HEK293 (cell line): Measurements from ENCODE around the gene CSNK2A3.

Experiments
- CTCF ChIA-PET: fragments of 350-600 bp; formaldehyde crosslinking; extraction: SDS; loops from one replicate; lab custom pipeline; 2021; ENCODE audit warnings: antibody characterized with exemption; lab: Yijun Ruan, JAX
- POLR2A ChIA-PET: fragments of 300-600 bp; formaldehyde crosslinking; extraction: SDS; loops from one replicate; lab custom pipeline; 2020; ENCODE audit warnings: antibody characterized with exemption, inconsistent platforms; lab: Yijun Ruan, JAX
- H3K27ac ChIP-seq: fragments of 200-500 bp; sonication (Bioruptor generic); 2 replicates; pipeline ENCODE4 v1.5.1; 2014; ENCODE audit warnings: low read depth, low read length, control low read depth, inconsistent platforms; ENCODE audit errors: extremely low read depth
- H3K36me3 ChIP-seq, 2 experiments: fragments of 200-500 bp in 1 of 2; sonication (Bioruptor generic) in 1 of 2; 1 replicate in 1 of 2; 2 replicates in 1 of 2; pipeline ENCODE4 v1.5.1; 2014 to 2017; ENCODE audit warnings: inconsistent platforms in 2 of 2, low read length in 2 of 2; ENCODE audit not compliant: control insufficient read depth in 2 of 2, insufficient read depth in 1 of 2
- H3K4me1 ChIP-seq: fragments of 200-500 bp; sonication (Bioruptor generic); 2 replicates; pipeline ENCODE4 v1.5.1; 2014; ENCODE audit warnings: mild to moderate bottlenecking, low read length, inconsistent platforms; ENCODE audit not compliant: control insufficient read depth, insufficient read depth
- H3K4me3 ChIP-seq: 2 replicates; pipeline ENCODE4 v1.5.1; 2011; ENCODE audit warnings: low read depth, mild to moderate bottlenecking, control low read depth, low read length, moderate library complexity
- H3K9me3 ChIP-seq: fragments of 200-500 bp; sonication (Bioruptor generic); 2 replicates; pipeline ENCODE4 v1.5.1; 2014; ENCODE audit warnings: low read depth, low read length, inconsistent platforms; ENCODE audit not compliant: control insufficient read depth, insufficient read depth
- BCL11A ChIP-seq: fragments of 450-650 bp; formaldehyde crosslinking; IDR thresholded peaks from 2 replicates; pipeline ENCODE4 v1.5.1; 2016; ENCODE audit warnings: low read depth, missing biosample characterization, missing genetic modification characterization
- BCL11B ChIP-seq: fragments of 450-650 bp; formaldehyde crosslinking; IDR thresholded peaks from 2 replicates; pipeline ENCODE4 v1.5.1; 2016; ENCODE audit warnings: low read depth, missing biosample characterization, missing genetic modification characterization
- EGR2 ChIP-seq: fragments of 450-650 bp; formaldehyde crosslinking; IDR thresholded peaks from 2 replicates; pipeline ENCODE4 v1.5.1; 2016; ENCODE audit warnings: low read depth, missing biosample characterization, missing genetic modification characterization
- ZBTB11 ChIP-seq: fragments of 450-650 bp; formaldehyde crosslinking; conservative IDR thresholded peaks from 2 replicates; pipeline ENCODE4 v1.5.1; 2016; ENCODE audit warnings: low read depth, missing biosample characterization, missing genetic modification characterization
- ZNF10 ChIP-seq: fragments of 450-650 bp; formaldehyde crosslinking; IDR thresholded peaks from 2 replicates; pipeline ENCODE4 v1.5.1; 2017; ENCODE audit warnings: missing biosample characterization, missing genetic modification characterization
- ZNF335 ChIP-seq: fragments of 450-650 bp; formaldehyde crosslinking; conservative IDR thresholded peaks from 2 replicates; pipeline ENCODE4 v1.5.1; 2016; ENCODE audit warnings: missing biosample characterization, missing genetic modification characterization
- ZNF350 ChIP-seq: fragments of 450-650 bp; formaldehyde crosslinking; IDR thresholded peaks from 2 replicates; pipeline ENCODE4 v1.5.0; 2017; ENCODE audit warnings: missing biosample characterization, mild to moderate bottlenecking, missing genetic modification characterization
- ZNF366 ChIP-seq: fragments of 450-650 bp; formaldehyde crosslinking; conservative IDR thresholded peaks from 2 replicates; pipeline ENCODE4 v1.5.1; 2016; ENCODE audit warnings: missing biosample characterization, missing genetic modification characterization
- ZNF37A ChIP-seq: fragments of 450-650 bp; IDR thresholded peaks from 2 replicates; pipeline ENCODE4 v1.5.1; 2018; ENCODE audit warnings: missing biosample characterization, missing genetic modification characterization
- ZNF394 ChIP-seq: fragments of 450-650 bp; formaldehyde crosslinking; IDR thresholded peaks from 2 replicates; pipeline ENCODE4 v1.5.1; 2016; ENCODE audit warnings: missing biosample characterization, missing genetic modification characterization, mild to moderate bottlenecking, moderate library complexity, borderline replicate concordance
- ZNF416 ChIP-seq: fragments of 450-650 bp; formaldehyde crosslinking; IDR thresholded peaks from 2 replicates; pipeline ENCODE4 v1.5.1; 2016; ENCODE audit warnings: missing biosample characterization, missing genetic modification characterization
- ZNF555 ChIP-seq: fragments of 450-650 bp; formaldehyde crosslinking; conservative IDR thresholded peaks from 2 replicates; pipeline ENCODE4 v1.5.1; 2017; ENCODE audit warnings: missing biosample characterization, mild to moderate bottlenecking, missing genetic modification characterization, inconsistent platforms
- ZNF596 ChIP-seq: fragments of 450-650 bp; IDR thresholded peaks from 2 replicates; pipeline ENCODE4 v1.5.0; 2018; ENCODE audit warnings: missing biosample characterization, mild to moderate bottlenecking, missing genetic modification characterization, moderate library complexity
- ZNF626 ChIP-seq: fragments of 450-650 bp; sonication (Bioruptor Pico); formaldehyde crosslinking; IDR thresholded peaks from 2 replicates; pipeline ENCODE4 v1.5.1; 2018; ENCODE audit warnings: missing biosample characterization, missing genetic modification characterization, inconsistent platforms
- ZNF654 ChIP-seq: fragments of 450-650 bp; formaldehyde crosslinking; IDR thresholded peaks from 2 replicates; pipeline ENCODE4 v1.5.1; 2016; ENCODE audit warnings: low read depth, missing biosample characterization, missing genetic modification characterization
- ZNF677 ChIP-seq: fragments of 450-650 bp; IDR thresholded peaks from 2 replicates; pipeline ENCODE4 v1.5.0; 2018; ENCODE audit warnings: missing biosample characterization, mild to moderate bottlenecking, missing genetic modification characterization, moderate library complexity
- ZXDB ChIP-seq: fragments of 450-650 bp; formaldehyde crosslinking; IDR thresholded peaks from 2 replicates; pipeline ENCODE4 v1.5.1; 2016; ENCODE audit warnings: missing biosample characterization, missing genetic modification characterization
- TF ChIP-seq, protein P1 (sequence below): fragments of 450-650 bp; formaldehyde crosslinking; conservative IDR thresholded peaks from 2 replicates; pipeline ENCODE4 v1.5.1; 2016; ENCODE audit warnings: low read depth, missing biosample characterization, missing genetic modification characterization
- TF ChIP-seq, protein P2 (sequence below): fragments of 450-650 bp; formaldehyde crosslinking; IDR thresholded peaks from 2 replicates; pipeline ENCODE4 v1.5.1; 2017; ENCODE audit warnings: missing biosample characterization, mild to moderate bottlenecking, missing genetic modification characterization, moderate library complexity
- TF ChIP-seq, protein P3 (sequence below): fragments of 450-650 bp; formaldehyde crosslinking; IDR thresholded peaks from 2 replicates; pipeline ENCODE4 v1.5.1; 2016; ENCODE audit warnings: missing biosample characterization, missing genetic modification characterization, low read depth

CSNK2A3 gene

GRCh38 chr11:11372461-11372860, 19.4 kb upstream of the CSNK2A3 start (continued):
- TF ChIP-seq ZBTB11 (no peak), EGR2 (tag by site-specific recombination) (no peak)
- TF ChIP-seq, all 188 proteins: peak for 0

DNA sequence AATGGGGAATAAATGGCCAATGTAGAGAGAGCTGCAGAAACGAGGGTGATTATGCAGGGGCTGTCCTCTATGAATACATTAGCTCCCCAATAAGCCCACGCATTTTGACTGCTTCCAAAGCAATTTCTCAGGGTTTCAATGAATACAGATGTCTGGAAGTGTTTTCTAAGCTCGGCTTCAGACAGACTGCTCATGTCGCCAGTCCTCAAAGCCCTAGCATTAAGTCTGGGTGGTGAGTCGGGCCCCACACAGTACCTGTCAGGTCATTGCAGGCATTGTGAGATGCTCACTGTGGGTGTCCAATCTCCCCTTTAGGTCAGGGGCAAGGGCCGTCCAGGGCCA, 17.9 kb upstream of the CSNK2A3 start:
- Histone ChIP-seq H3K9me3 (no peaks in the 10 kb centered on the region), H3K36me3 (no peaks in the 10 kb centered on the region), H3K4me3 (no peak overlapping the region), H3K4me1 (no peaks in the 10 kb centered on the region), H3K27ac (no peak overlapping the region)
- POLR2A ChIA-PET, result no interaction called here
- TF ChIP-seq BCL11B (tag by site-specific recombination), result no peak
- no peak for TF ChIP-seq ZNF555
- no peak for TF ChIP-seq BCL11A
- TF ChIP-seq ZNF596 (tag by site-specific recombination), result no peak
- no peak for TF ChIP-seq ZNF626 (tag by site-specific recombination)
- TF ChIP-seq ZNF37A (tag by site-specific recombination), result no peak
- CTCF ChIA-PET, result no interaction called here

DNA sequence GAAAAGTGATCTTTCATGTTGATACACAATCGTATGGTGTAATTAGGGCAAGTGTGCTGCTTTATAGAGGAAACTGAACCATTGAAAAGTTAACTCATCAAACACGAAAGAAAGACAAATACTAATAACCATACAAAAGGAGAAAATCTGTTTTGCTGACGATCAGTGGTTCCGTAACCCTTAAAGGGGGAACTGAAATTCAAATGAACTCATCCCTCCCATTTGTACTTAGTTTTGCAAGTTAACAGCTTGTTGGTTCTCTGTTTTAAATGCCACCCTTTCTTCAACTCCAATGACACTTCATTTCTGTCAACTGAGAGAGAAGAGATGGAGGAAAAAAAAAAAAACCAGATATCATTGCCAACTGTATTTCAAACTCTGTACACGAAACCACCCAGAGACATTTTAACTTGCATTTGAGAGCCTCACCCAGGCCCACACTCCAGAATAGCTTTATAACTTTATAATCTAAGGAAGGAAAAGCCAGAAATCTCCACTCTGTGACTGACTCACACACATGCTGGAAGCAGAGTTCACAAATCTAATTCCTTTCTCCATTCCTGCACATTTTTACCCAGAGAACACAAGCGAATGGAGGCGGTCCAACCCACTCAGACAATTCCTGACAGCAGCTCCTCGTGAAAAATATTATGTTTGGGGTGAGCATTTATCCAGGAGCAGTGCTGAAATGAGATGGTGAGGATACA, 17.4 kb upstream of the CSNK2A3 start:
- H3K27ac ChIP-seq, result no peak overlapping the region
- H3K4me3 ChIP-seq, result no peak overlapping the region
- TF ChIP-seq ZNF350 (no peak), ZNF394 (tag by site-specific recombination) (no peak), ZNF654 (tag by site-specific recombination) (no peak), ZNF677 (tag by site-specific recombination) (no peak), ZNF366 (tag by site-specific recombination) (no peak), ZNF10 (tag by site-specific recombination) (no peak), ZXDB (tag by site-specific recombination) (no peak), ZNF416 (tag by site-specific recombination) (no peak), ZNF335 (tag by site-specific recombination) (no peak)
- TF ChIP-seq, protein P1, sequence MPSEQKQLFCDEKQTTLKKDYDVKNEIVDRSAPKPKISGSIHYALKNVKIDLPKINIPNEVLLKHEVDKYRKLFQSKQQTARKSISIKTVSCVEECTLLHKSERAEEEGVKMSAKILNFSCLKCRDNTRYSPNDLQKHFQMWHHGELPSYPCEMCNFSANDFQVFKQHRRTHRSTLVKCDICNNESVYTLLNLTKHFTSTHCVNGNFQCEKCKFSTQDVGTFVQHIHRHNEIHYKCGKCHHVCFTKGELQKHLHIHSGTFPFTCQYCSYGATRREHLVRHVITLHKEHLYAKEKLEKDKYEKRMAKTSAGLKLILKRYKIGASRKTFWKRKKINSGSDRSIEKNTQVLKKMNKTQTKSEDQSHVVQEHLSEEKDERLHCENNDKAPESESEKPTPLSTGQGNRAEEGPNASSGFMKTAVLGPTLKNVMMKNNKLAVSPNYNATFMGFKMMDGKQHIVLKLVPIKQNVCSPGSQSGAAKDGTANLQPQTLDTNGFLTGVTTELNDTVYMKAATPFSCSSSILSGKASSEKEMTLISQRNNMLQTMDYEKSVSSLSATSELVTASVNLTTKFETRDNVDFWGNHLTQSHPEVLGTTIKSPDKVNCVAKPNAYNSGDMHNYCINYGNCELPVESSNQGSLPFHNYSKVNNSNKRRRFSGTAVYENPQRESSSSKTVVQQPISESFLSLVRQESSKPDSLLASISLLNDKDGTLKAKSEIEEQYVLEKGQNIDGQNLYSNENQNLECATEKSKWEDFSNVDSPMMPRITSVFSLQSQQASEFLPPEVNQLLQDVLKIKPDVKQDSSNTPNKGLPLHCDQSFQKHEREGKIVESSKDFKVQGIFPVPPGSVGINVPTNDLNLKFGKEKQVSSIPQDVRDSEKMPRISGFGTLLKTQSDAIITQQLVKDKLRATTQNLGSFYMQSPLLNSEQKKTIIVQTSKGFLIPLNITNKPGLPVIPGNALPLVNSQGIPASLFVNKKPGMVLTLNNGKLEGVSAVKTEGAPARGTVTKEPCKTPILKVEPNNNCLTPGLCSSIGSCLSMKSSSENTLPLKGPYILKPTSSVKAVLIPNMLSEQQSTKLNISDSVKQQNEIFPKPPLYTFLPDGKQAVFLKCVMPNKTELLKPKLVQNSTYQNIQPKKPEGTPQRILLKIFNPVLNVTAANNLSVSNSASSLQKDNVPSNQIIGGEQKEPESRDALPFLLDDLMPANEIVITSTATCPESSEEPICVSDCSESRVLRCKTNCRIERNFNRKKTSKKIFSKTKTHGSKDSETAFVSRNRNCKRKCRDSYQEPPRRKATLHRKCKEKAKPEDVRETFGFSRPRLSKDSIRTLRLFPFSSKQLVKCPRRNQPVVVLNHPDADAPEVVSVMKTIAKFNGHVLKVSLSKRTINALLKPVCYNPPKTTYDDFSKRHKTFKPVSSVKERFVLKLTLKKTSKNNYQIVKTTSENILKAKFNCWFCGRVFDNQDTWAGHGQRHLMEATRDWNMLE (tag by site-specific recombination), result no peak
- TF ChIP-seq, protein P2, sequence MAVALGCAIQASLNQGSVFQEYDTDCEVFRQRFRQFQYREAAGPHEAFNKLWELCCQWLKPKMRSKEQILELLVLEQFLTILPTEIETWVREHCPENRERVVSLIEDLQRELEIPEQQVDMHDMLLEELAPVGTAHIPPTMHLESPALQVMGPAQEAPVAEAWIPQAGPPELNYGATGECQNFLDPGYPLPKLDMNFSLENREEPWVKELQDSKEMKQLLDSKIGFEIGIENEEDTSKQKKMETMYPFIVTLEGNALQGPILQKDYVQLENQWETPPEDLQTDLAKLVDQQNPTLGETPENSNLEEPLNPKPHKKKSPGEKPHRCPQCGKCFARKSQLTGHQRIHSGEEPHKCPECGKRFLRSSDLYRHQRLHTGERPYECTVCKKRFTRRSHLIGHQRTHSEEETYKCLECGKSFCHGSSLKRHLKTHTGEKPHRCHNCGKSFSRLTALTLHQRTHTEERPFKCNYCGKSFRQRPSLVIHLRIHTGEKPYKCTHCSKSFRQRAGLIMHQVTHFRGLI (tag by site-specific recombination), result no peak
- TF ChIP-seq, protein P3, sequence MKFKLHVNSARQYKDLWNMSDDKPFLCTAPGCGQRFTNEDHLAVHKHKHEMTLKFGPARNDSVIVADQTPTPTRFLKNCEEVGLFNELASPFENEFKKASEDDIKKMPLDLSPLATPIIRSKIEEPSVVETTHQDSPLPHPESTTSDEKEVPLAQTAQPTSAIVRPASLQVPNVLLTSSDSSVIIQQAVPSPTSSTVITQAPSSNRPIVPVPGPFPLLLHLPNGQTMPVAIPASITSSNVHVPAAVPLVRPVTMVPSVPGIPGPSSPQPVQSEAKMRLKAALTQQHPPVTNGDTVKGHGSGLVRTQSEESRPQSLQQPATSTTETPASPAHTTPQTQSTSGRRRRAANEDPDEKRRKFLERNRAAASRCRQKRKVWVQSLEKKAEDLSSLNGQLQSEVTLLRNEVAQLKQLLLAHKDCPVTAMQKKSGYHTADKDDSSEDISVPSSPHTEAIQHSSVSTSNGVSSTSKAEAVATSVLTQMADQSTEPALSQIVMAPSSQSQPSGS (tag by site-specific recombination), result no peak
- ChIA-PET POLR2A (no interaction called here), CTCF (interaction anchor here (0.7 kb wide), 1 partner anchor 216 kb away, joined by 3 read pairs; no protein-coding TSS in a partner anchor)
- no peaks in the 10 kb centered on the region for H3K36me3 ChIP-seq
- H3K9me3 ChIP-seq, result no peaks in the 10 kb centered on the region
- no peaks in the 10 kb centered on the region for H3K4me1 ChIP-seq
